Globus pallidus (tissue), 1 donor: ENCODE measurements around the gene RASSF4.
A peak's percentile ranks its signal among the peaks of the same experiment; 100 is the strongest.
"Not testable (repeated sequence)": the region's sequence is repeated elsewhere in the genome, so short reads cannot be mapped to it uniquely, and the experiment has no call there.

Experiments used
- DNase-seq: peaks from one replicate; pipeline ENCODE4 v3.0.0-alpha.2; 2015; ENCODE audit warnings: low spot score

RASSF4 gene

DNA sequence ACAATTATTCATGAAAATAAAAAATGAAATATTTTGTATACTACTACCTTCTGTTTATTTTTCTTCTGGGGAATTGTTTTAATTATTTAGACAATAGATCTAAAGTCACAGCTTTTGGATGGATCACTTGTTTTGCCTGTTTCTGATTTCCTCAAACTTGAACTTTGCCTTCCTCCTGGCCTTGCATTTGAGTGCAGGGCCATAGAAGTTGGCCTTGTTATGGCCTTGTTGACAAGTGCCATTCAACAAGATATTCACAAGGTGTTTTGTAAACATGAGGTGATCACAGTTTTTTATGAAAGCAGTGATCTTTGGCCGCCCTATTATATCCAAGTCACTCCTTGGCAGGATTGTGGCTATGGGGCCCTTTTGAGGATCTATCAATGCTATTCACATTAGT, 45.7 kb downstream of the RASSF4 start:
- no peak for DNase-seq

- no peak for DNase-seq
These were observed 46.9 kb downstream of the RASSF4 start for GRCh38 chr10:45006276-45007030.

DNA sequence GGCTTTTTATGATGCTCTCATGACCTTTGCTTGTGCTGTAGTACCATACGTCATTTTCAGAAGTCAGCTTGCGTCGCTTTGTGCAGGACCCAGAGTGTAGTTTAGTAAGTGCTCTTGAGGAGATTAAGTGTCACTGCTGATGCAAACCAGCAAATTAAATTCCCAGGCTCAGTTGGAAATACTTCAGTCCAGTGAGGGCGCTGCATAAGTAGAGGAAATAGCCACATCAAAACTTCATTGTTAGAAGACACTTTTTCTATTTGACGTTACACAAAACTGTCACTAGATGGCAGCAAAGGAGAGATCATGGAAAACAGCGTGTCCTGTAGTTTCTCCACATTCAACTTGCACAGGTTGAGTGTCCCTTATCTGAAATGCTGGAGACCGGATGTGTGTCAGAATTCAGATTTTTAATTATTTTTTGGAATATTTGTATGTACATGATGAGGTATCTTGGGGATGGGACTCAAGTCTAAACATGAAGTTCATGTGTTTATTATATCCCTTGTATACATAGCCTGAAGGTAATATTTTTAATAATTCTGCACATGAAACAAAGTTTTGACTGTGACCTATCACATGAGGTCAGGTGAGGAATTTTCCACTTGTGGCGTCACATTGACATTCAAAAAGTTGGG, 49.0 kb downstream of the RASSF4 start:
- peak; percentile 87 for DNase-seq

DNA sequence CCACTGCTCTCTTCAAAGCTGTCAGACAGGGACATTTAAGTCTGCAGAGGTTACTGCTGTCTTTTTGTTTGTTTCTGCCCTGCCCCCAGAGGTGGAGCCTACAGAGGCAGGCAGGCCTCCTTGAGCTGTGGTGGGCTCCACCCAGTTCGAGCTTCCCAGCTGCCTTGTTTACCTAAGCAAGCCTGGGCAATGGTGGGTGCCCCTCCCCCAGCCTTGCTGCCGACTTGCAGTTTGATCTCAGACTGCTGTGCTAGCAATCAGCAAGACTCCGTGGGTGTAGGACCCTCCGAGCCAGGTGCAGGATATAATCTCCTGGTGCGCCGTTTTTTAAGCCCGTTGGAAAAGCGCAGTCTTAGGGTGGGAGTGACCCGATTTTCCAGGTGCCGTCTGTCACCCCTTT, 55.0 kb downstream of the RASSF4 start:
- not testable (repeated sequence) for DNase-seq

GRCh38 chr10:45015590-45015989, 56.0 kb downstream of the RASSF4 start:
- no peak for DNase-seq

GRCh38 chr10:45023426-45023825, 63.8 kb downstream of the RASSF4 start:
- DNase-seq = no peak

- DNase-seq = no peak
These were observed 74.7 kb downstream of the RASSF4 start for GRCh38 chr10:45034301-45034700.

- DNase-seq = no peak
These were observed 76.1 kb downstream of the RASSF4 start for GRCh38 chr10:45035673-45036072.

GRCh38 chr10:45040921-45041542, 81.4 kb downstream of the RASSF4 start:
- no peak for DNase-seq

- DNase-seq = no peak
These were observed 84.7 kb downstream of the RASSF4 start for GRCh38 chr10:45044290-45044689.
